ENCODE data around the gene RPS6KC1.

The RPS6KC1 gene

GRCh38 chr1:213242883-213243282 is 191.8 kb downstream of the RPS6KC1 start:
- no peak for DNase-seq

- DNase-seq, result peak; percentile 51
Measured at GRCh38 chr1:213244664-213245091, 193.6 kb downstream of the RPS6KC1 start.

- no peak for DNase-seq
Measured at GRCh38 chr1:213245260-213245910, 194.3 kb downstream of the RPS6KC1 start.

- no peak for DNase-seq
Measured at GRCh38 chr1:213247038-213247437, 196.0 kb downstream of the RPS6KC1 start.

GRCh38 chr1:213249395-213249794 is 198.4 kb downstream of the RPS6KC1 start:
- DNase-seq, result no peak

- DNase-seq, result no peak
Measured at GRCh38 chr1:213250041-213250440, 199.0 kb downstream of the RPS6KC1 start.

- no peak for DNase-seq
Measured at GRCh38 chr1:213250446-213250845, 199.4 kb downstream of the RPS6KC1 start.

GRCh38 chr1:213251972-213252371 is 200.9 kb downstream of the RPS6KC1 start:
- DNase-seq, result peak; percentile 11

GRCh38 chr1:213256438-213257087 is 205.5 kb downstream of the RPS6KC1 start:
- DNase-seq, result no peak

GRCh38 chr1:213260311-213261075 is 209.5 kb downstream of the RPS6KC1 start:
- no peak for DNase-seq

GRCh38 chr1:213264531-213264930 is 213.5 kb downstream of the RPS6KC1 start:
- DNase-seq, result no peak

GRCh38 chr1:213266983-213267772 is 216.1 kb downstream of the RPS6KC1 start:
- no peak for DNase-seq

- peak; percentile 55 for DNase-seq
Measured at GRCh38 chr1:213268221-213268620, 217.2 kb downstream of the RPS6KC1 start.

GRCh38 chr1:213269829-213270228 is 218.8 kb downstream of the RPS6KC1 start:
- no peak for DNase-seq

GRCh38 chr1:213273546-213273945 is 222.5 kb downstream of the RPS6KC1 start:
- DNase-seq, result peak; percentile 29

GRCh38 chr1:213274140-213274539 is 223.1 kb downstream of the RPS6KC1 start:
- DNase-seq, result no peak

GRCh38 chr1:213275293-213275692 is 224.3 kb downstream of the RPS6KC1 start:
- no peak for DNase-seq

GRCh38 chr1:213276236-213276635 is 225.2 kb downstream of the RPS6KC1 start:
- DNase-seq, result no peak

GRCh38 chr1:213277036-213277435 is 226.0 kb downstream of the RPS6KC1 start:
- no peak for DNase-seq

- DNase-seq, result no peak
Measured at GRCh38 chr1:213279410-213279809, 228.4 kb downstream of the RPS6KC1 start.

- DNase-seq, result no peak
Measured at GRCh38 chr1:213281640-213282301, 230.7 kb downstream of the RPS6KC1 start.

- peak; percentile 54 for DNase-seq
Measured at GRCh38 chr1:213284626-213285025, 233.6 kb downstream of the RPS6KC1 start.
